WTC11 (cell line): ENCODE measurements around the gene LIN7A.

ENCODE experiments used
- CTCF ChIP-seq: fragments of 200-600 bp; IDR thresholded peaks from 2 replicates; pipeline ENCODE4 v1.8.0; 2022; ENCODE audit warnings: antibody characterized with exemption
- JUN ChIP-seq: sonication (generic); formaldehyde crosslinking; IDR thresholded peaks from 2 replicates; pipeline ENCODE4 v1.8.0; 2023; ENCODE audit warnings: mild to moderate bottlenecking, missing genetic modification reagents
- MLX ChIP-seq: sonication (generic); formaldehyde crosslinking; IDR thresholded peaks from 2 replicates; pipeline ENCODE4 v1.8.1; 2023; ENCODE audit warnings: mild to moderate bottlenecking, missing genetic modification reagents, moderate library complexity
- SMAD4 ChIP-seq: sonication (generic); formaldehyde crosslinking; IDR thresholded peaks from 2 replicates; pipeline ENCODE4 v1.8.0; 2022; ENCODE audit warnings: mild to moderate bottlenecking, missing genetic modification reagents

GRCh38 chr12:80761838-80762237, 175.9 kb downstream of the LIN7A start:
- no peak for TF ChIP-seq JUN (CRISPR knock-in tag)
- TF ChIP-seq SMAD4 (CRISPR knock-in tag), result no peak
- no peak for TF ChIP-seq MLX (CRISPR knock-in tag)
- TF ChIP-seq CTCF, result no peak
